Mesendoderm (in vitro differentiated cells): ENCODE results near the gene CACFD1.

Experiments
- DNase-seq: peaks from one replicate; pipeline ENCODE4 v3.0.0; 2013
- H2AK5ac ChIP-seq: 2 replicates; pipeline ENCODE4 v1.6.1; 2013; ENCODE audit warnings: low read length, inconsistent platforms
- H2BK120ac ChIP-seq: 2 replicates; pipeline ENCODE4 v1.6.1; 2013; ENCODE audit warnings: low read depth, mild to moderate bottlenecking, low read length, moderate library complexity, mixed read lengths
- H2BK15ac ChIP-seq: replicated peaks from 2 replicates; pipeline ENCODE4 v1.6.1; 2013; ENCODE audit warnings: low read depth, mild to moderate bottlenecking, moderate library complexity
- H2BK5ac ChIP-seq: 2 replicates; pipeline ENCODE4 v1.6.1; 2013; ENCODE audit warnings: low read length, inconsistent platforms
- H3K18ac ChIP-seq: 2 replicates; pipeline ENCODE4 v1.6.1; 2013; ENCODE audit warnings: mild to moderate bottlenecking, low read length, mixed read lengths
- H3K23ac ChIP-seq: one replicate; pipeline ENCODE4 v1.6.1; 2013; ENCODE audit warnings: low read length
- H3K27ac ChIP-seq: 2 replicates; pipeline ENCODE4 v1.5.1; 2013; ENCODE audit warnings: low read depth, mild to moderate bottlenecking, inconsistent platforms, low read length, moderate library complexity
- H3K27me3 ChIP-seq: 2 replicates; pipeline ENCODE4 v1.6.1; 2013; ENCODE audit warnings: low read length, control low read depth, mild to moderate bottlenecking, inconsistent platforms; ENCODE audit not compliant: insufficient read depth, poor library complexity
- H3K36me3 ChIP-seq: 2 replicates; pipeline ENCODE4 v1.6.1; 2013; ENCODE audit warnings: low read length, inconsistent platforms; ENCODE audit not compliant: control insufficient read depth, insufficient read depth
- H3K4ac ChIP-seq: one replicate; pipeline ENCODE4 v1.6.1; 2013; ENCODE audit warnings: low read depth, mild to moderate bottlenecking, low read length, moderate library complexity
- H3K4me1 ChIP-seq: 2 replicates; pipeline ENCODE4 v1.6.1; 2013; ENCODE audit warnings: low read depth, low read length, inconsistent platforms; ENCODE audit not compliant: control insufficient read depth
- H3K4me2 ChIP-seq: 2 replicates; pipeline ENCODE4 v1.6.1; 2013; ENCODE audit warnings: low read length
- H3K4me3 ChIP-seq: 2 replicates; pipeline ENCODE4 v1.5.1; 2013; ENCODE audit warnings: mild to moderate bottlenecking, low read length
- H3K56ac ChIP-seq: one replicate; pipeline ENCODE4 v1.6.1; 2013; ENCODE audit warnings: low read length
- H3K79me1 ChIP-seq: 2 replicates; pipeline ENCODE4 v1.6.1; 2013; ENCODE audit warnings: low read length, inconsistent platforms
- H3K79me2 ChIP-seq: 2 replicates; pipeline ENCODE4 v1.6.1; 2013; ENCODE audit warnings: mild to moderate bottlenecking, low read length; ENCODE audit not compliant: control insufficient read depth, insufficient read depth
- H3K9ac ChIP-seq: 2 replicates; pipeline ENCODE4 v1.6.1; 2013; ENCODE audit warnings: low read length, inconsistent platforms
- H4K5ac ChIP-seq: one replicate; pipeline ENCODE4 v1.6.1; 2013; ENCODE audit warnings: low read length
- H4K8ac ChIP-seq: one replicate; pipeline ENCODE4 v1.6.1; 2013; ENCODE audit warnings: low read depth, mild to moderate bottlenecking, control low read depth, low read length, moderate library complexity
- WGBS: extraction: QIAGEN DNeasy Blood & Tissue Kit; methylation state at CpG from one replicate; pipeline ENCODE4 v1.1.7; 2013; ENCODE audit warnings: low lambda C conversion rate, missing lambda C conversion rate; ENCODE audit not compliant: insufficient coverage; ENCODE audit errors: extremely low coverage; 5-methylcytosine and 5-hydroxymethylcytosine counted together

Gene CACFD1

DNA sequence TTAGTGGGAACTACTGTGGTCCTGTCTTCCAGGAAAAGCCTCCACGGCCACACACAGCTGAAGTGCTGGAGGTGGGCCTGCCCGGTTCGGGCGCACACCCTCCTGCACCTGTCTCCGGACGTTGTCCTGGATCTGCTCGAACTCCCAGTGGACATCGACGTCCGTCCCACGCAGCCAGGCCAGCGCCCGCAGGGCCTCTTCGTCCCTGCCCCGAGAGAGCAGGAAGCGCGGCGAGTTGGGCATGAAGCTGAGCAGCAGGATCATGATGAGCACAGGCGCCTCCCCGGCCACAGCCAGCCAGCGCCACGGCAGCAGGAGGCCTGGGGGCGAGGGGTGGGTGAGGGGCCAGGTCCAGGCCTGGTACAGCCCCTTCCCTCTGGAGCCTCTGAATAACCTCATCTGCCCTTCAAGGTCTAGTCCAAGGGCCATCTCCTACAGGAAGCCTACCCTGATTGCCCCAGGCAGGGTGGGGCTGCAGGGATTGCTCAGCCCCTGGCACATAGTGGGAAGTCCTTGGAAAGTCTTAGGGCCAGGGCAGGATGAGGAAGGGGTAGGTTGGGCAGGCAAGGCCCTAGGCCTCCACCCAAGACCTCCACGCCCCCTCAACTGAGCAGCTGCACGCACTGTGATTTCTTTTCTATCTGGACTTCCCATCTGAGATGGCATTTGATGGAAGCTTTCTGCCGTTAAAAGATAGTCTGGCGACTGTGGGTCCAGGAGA lies 15.7 kb downstream of the CACFD1 start:
- peaks cover 5% of the 10 kb centered on the region for H3K4me1 ChIP-seq
- WGBS, result no CpG with 5 or more reads among the region's 27 CpGs
- no peak overlapping the region for H3K27ac ChIP-seq
- peaks cover 9% of the 10 kb centered on the region for H3K79me1 ChIP-seq
- no peak overlapping the region for H4K8ac ChIP-seq
- H2BK120ac ChIP-seq, result no peak overlapping the region
- H3K79me2 ChIP-seq, result peaks cover 7% of the 10 kb centered on the region
- no peak for DNase-seq
- no peak overlapping the region for H3K18ac ChIP-seq
- H3K27me3 ChIP-seq, result no peaks in the 10 kb centered on the region
- H2BK15ac ChIP-seq, result no peak overlapping the region
- H3K36me3 ChIP-seq, result peaks cover 1% of the 10 kb centered on the region
- H3K23ac ChIP-seq, result no peak overlapping the region
- H3K4me2 ChIP-seq, result no peak overlapping the region
- no peak overlapping the region for H3K4me3 ChIP-seq
- no peak overlapping the region for H2AK5ac ChIP-seq
- no peak overlapping the region for H3K4ac ChIP-seq
- no peak overlapping the region for H3K9ac ChIP-seq
- H4K5ac ChIP-seq, result no peak overlapping the region
- no peak overlapping the region for H2BK5ac ChIP-seq
- H3K56ac ChIP-seq, result no peak overlapping the region

DNA sequence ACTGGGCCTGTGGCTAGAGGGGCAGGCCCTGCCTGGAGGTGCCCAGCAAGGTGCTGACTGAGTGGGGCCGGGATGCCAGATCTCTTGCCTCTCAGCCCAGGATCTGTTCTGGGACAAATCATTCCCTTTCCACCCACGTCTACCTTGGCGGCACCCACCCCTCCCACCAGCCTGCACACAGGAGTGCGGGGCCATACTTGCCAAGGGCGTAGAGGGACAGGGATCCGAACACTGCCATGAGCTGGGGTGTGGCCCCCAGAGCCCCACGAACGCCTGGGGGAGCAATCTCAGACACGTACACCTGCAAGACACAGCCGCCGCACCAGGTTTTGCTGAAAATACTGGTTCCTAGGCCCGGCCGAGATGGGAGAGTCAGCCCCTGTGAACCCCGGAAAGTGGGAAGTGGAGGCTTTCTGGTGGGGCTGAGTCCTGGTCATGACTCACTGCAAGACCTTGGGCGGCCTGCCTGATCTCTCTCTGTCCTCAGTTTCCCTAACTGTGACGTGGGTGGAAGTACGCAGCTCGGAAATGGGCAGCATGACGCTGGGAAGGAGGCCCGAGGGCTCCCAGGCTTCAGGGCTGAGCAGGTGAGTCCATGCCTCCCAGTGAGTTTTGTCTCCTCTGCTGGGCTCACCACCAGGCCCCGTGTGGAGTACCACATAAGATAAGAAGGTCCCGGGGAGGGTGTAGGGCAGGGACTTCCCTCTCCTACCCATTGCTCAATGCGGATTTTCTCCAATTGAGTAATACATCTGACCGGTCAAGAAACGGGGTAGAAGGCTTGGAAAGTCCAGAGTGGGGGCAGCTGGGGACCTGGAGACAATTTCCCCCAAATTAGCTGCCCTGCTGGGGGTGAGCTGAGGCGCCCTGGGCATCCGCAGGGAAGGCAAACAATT lies 16.5 kb downstream of the CACFD1 start:
- Histone ChIP-seq H3K27ac (no peak overlapping the region), H3K4ac (no peak overlapping the region), H3K18ac (no peak overlapping the region), H3K9ac (no peak overlapping the region), H3K4me2 (no peak overlapping the region), H3K4me3 (no peak overlapping the region), H2BK5ac (no peak overlapping the region), H4K8ac (no peak overlapping the region), H3K79me2 (peaks cover 7% of the 10 kb centered on the region), H3K36me3 (peaks cover 1% of the 10 kb centered on the region), H2AK5ac (no peak overlapping the region), H2BK15ac (no peak overlapping the region), H2BK120ac (no peak overlapping the region), H3K23ac (no peak overlapping the region), H4K5ac (no peak overlapping the region), H3K79me1 (peaks cover 9% of the 10 kb centered on the region), H3K56ac (no peak overlapping the region), H3K4me1 (peaks cover 5% of the 10 kb centered on the region), H3K27me3 (no peaks in the 10 kb centered on the region)
- no CpG with 5 or more reads among the region's 27 CpGs for WGBS
- no peak for DNase-seq

DNA sequence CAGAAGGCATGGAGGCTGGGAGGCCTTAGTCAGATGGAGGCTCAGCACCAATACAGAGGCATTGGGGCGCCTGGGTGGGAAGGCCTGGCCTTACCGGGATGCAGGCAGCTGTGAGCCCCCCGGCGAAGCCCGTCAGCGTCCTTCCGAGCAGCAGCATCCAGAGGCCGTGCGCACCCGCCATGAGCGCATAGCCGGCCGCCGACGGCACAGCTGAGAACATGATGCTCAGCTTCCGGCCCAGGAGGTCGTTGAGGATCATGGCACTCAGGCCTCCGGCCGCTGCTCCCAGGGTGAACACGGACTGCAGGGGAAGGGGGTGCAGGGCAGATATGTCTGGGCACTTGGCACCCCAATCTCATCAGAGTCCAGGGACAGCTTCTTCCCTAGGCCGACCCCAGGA lies 17.2 kb downstream of the CACFD1 start:
- Histone ChIP-seq H3K4me1 (peaks cover 5% of the 10 kb centered on the region), H3K79me1 (peaks cover 9% of the 10 kb centered on the region), H2BK15ac (no peak overlapping the region), H2BK120ac (no peak overlapping the region), H3K4me3 (no peak overlapping the region), H4K8ac (no peak overlapping the region), H3K56ac (no peak overlapping the region), H3K27me3 (no peaks in the 10 kb centered on the region), H2AK5ac (no peak overlapping the region), H3K23ac (no peak overlapping the region), H3K36me3 (peaks cover 1% of the 10 kb centered on the region), H3K4me2 (no peak overlapping the region), H3K4ac (no peak overlapping the region), H3K79me2 (peaks cover 7% of the 10 kb centered on the region), H3K27ac (no peak overlapping the region), H2BK5ac (no peak overlapping the region), H4K5ac (no peak overlapping the region), H3K9ac (no peak overlapping the region), H3K18ac (no peak overlapping the region)
- no peak for DNase-seq
- no CpG with 5 or more reads among the region's 21 CpGs for WGBS

DNA sequence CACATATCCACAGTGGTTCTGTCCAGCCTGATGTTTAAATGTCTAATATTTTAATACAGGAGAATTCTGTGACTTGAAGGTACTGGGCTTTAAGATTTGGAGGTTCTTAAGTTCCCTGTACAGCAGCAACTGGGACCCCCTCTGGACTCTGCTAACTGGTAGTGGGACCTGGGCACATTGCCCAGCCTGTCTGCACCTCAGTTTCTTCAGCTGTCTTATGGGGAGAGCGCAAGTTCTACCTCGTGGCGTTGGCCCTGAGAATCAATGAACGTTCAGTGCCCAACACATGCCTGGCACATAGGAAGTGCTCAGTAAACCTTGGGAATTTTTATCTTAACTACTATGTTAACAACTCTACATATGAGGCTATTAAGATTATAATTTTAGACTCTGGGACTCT lies 17.7 kb downstream of the CACFD1 start:
- H3K23ac ChIP-seq, result no peak overlapping the region
- H3K36me3 ChIP-seq, result peaks cover 1% of the 10 kb centered on the region
- no peak overlapping the region for H4K5ac ChIP-seq
- no peak overlapping the region for H2BK120ac ChIP-seq
- no peak overlapping the region for H3K18ac ChIP-seq
- H2BK15ac ChIP-seq, result no peak overlapping the region
- H2AK5ac ChIP-seq, result no peak overlapping the region
- no peak overlapping the region for H2BK5ac ChIP-seq
- H3K56ac ChIP-seq, result no peak overlapping the region
- DNase-seq, result no peak
- no peak overlapping the region for H3K4me3 ChIP-seq
- H3K79me1 ChIP-seq, result peaks cover 9% of the 10 kb centered on the region
- H3K4me2 ChIP-seq, result no peak overlapping the region
- WGBS, result no CpG with 5 or more reads among the region's 4 CpGs
- H3K27me3 ChIP-seq, result no peaks in the 10 kb centered on the region
- no peak overlapping the region for H3K9ac ChIP-seq
- H4K8ac ChIP-seq, result no peak overlapping the region
- H3K4ac ChIP-seq, result no peak overlapping the region
- peaks cover 5% of the 10 kb centered on the region for H3K4me1 ChIP-seq
- peaks cover 7% of the 10 kb centered on the region for H3K79me2 ChIP-seq
- H3K27ac ChIP-seq, result no peak overlapping the region

- no peak overlapping the region for H2BK15ac ChIP-seq
- peak overlapping the region; percentile 93 for H3K9ac ChIP-seq
- H3K4me3 ChIP-seq, result peak overlapping the region; percentile 76
- H4K5ac ChIP-seq, result no peak overlapping the region
- H3K56ac ChIP-seq, result peak overlapping the region; percentile 95
- peak overlapping the region; percentile 89 for H3K23ac ChIP-seq
- peak overlapping the region; percentile 85 for H3K4me2 ChIP-seq
- H3K27me3 ChIP-seq, result no peaks in the 10 kb centered on the region
- WGBS, result no CpG with 5 or more reads among the region's 17 CpGs
- no peak overlapping the region for H2BK120ac ChIP-seq
- H4K8ac ChIP-seq, result no peak overlapping the region
- peaks cover 7% of the 10 kb centered on the region for H3K79me2 ChIP-seq
- H3K27ac ChIP-seq, result peak overlapping the region; percentile 64
- DNase-seq, result peak; percentile 73
- H2AK5ac ChIP-seq, result peak overlapping the region; percentile 78
- H3K36me3 ChIP-seq, result peaks cover 1% of the 10 kb centered on the region
- peak overlapping the region; percentile 59 for H3K4ac ChIP-seq
- H3K79me1 ChIP-seq, result peaks cover 9% of the 10 kb centered on the region
- peak overlapping the region; percentile 25 for H2BK5ac ChIP-seq
- peaks cover 5% of the 10 kb centered on the region for H3K4me1 ChIP-seq
- peak overlapping the region; percentile 93 for H3K18ac ChIP-seq
Measured at GRCh38 chr9:133477992-133478850, 18.4 kb downstream of the CACFD1 start.
